HEK293T (cell line): Measurements from ENCODE around the gene PTPRM.

Experiments used
- ARNT ChIP-seq: fragments of 450-650 bp; IDR thresholded peaks from 2 replicates; pipeline ENCODE4 v1.6.1; 2017; ENCODE audit warnings: mild to moderate bottlenecking
- CTBP1 ChIP-seq: fragments of 450-650 bp; IDR thresholded peaks from 2 replicates; pipeline ENCODE4 v1.6.1; 2016; ENCODE audit warnings: borderline replicate concordance
- ELF4 ChIP-seq: fragments of 450-650 bp; IDR thresholded peaks from 2 replicates; pipeline ENCODE4 v1.6.1; 2017; ENCODE audit warnings: antibody characterized with exemption
- FOXA1 ChIP-seq: fragments of 450-650 bp; IDR thresholded peaks from 2 replicates; pipeline ENCODE4 v1.6.1; 2016; ENCODE audit warnings: mild to moderate bottlenecking
- FOXK2 ChIP-seq: fragments of 450-650 bp; IDR thresholded peaks from 2 replicates; pipeline ENCODE4 v1.6.1; 2016; ENCODE audit warnings: mild to moderate bottlenecking
- FOXM1 ChIP-seq: fragments of 450-650 bp; IDR thresholded peaks from 2 replicates; pipeline ENCODE4 v1.6.1; 2017; ENCODE audit warnings: mild to moderate bottlenecking, borderline replicate concordance
- SP1 ChIP-seq: fragments of 450-650 bp; IDR thresholded peaks from 2 replicates; pipeline ENCODE4 v1.6.1; 2017
- SUZ12 ChIP-seq: fragments of 450-650 bp; IDR thresholded peaks from 2 replicates; pipeline ENCODE4 v1.6.1; 2016; ENCODE audit warnings: mild to moderate bottlenecking
- TARDBP ChIP-seq: fragments of 450-650 bp; IDR thresholded peaks from 2 replicates; pipeline ENCODE4 v1.6.1; 2016
- ZNF384 ChIP-seq: fragments of 450-650 bp; IDR thresholded peaks from 2 replicates; pipeline ENCODE4 v1.6.1; 2016

- no peak for TF ChIP-seq FOXK2
- no peak for TF ChIP-seq SP1
- no peak for TF ChIP-seq SUZ12
- no peak for TF ChIP-seq ZNF384
- no peak for TF ChIP-seq ELF4
- no peak for TF ChIP-seq ARNT
- TF ChIP-seq CTBP1 = no peak
- no peak for TF ChIP-seq TARDBP
- no peak for TF ChIP-seq FOXM1
- TF ChIP-seq FOXA1 = no peak
These were observed 66.1 kb downstream of the PTPRM start for GRCh38 chr18:7633171-7633570.
